Measurements from ENCODE around the gene CPEB3. TPM values are rescaled to one million over a fixed set of nuclear protein-coding genes. Genes with fewer than 3 reads are reported as not detected.

CPEB3 gene
- total and polyA plus RNA-seq, 2 donors (not counting 3 experiments of a cell fraction or from before 2014, with no cell fraction given) = 0.80 to 2.2 TPM

GRCh38 chr10:92267343-92267742 is 23.5 kb downstream of the CPEB3 start:
- no peak for TF ChIP-seq MYC (IDR thresholded peaks at IDR 0.05; ENCODE audit: low read depth, low read length)
- TF ChIP-seq POLR2A (IDR thresholded peaks at IDR 0.05; ENCODE audit: low read depth, low read length) = no peak
- no peak for TF ChIP-seq JUN (IDR thresholded peaks at IDR 0.05; ENCODE audit: borderline replicate concordance, insufficient read depth, insufficient read length, low read depth)
- TF ChIP-seq POLR2AphosphoS5 (IDR thresholded peaks at IDR 0.05; ENCODE audit: insufficient read depth, low read depth, low read length) = no peak
- TF ChIP-seq, protein P1, sequence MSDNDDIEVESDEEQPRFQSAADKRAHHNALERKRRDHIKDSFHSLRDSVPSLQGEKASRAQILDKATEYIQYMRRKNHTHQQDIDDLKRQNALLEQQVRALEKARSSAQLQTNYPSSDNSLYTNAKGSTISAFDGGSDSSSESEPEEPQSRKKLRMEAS (IDR thresholded peaks at IDR 0.05; ENCODE audit: insufficient read depth, insufficient read length) = no peak
- no peak for TF ChIP-seq FOS (IDR thresholded peaks at IDR 0.05; ENCODE audit: borderline replicate concordance, insufficient read depth, low read length)
- no peak for TF ChIP-seq CTCF (IDR thresholded peaks at IDR 0.05; ENCODE audit: extremely low read depth in 1 of 2, insufficient read depth in 1 of 2, low read depth in 1 of 2, low read length in 2 of 2)
- TF ChIP-seq GATA2 (IDR thresholded peaks at IDR 0.05; ENCODE audit: insufficient read depth, insufficient read length, low read depth, low read length) = no peak
- no peak for TF ChIP-seq EZH2 (IDR thresholded peaks at IDR 0.05; ENCODE audit: borderline replicate concordance, low read depth, low read length, severe bottlenecking)
- no peak for DNase-seq (ENCODE audit: low read depth, low spot score)
- dilution Hi-C loops (cut with MboI; ENCODE audit: extremely low pct_ligation_motif_present, low sequenced_read_pairs) = no loop called here
- intact Hi-C loops (cut with micrococcal nuclease) = no loop called here
- no peak for FAIRE-seq
- BruUV-seq (replicated peaks) = no TSS peak
- POLR2A ChIA-PET = no interaction called here
- no peaks in the 10 kb centered on the region for H3K4me1 ChIP-seq (ENCODE audit: control insufficient read depth, extremely low read depth, insufficient read depth, low read length)
- no peaks in the 10 kb centered on the region for H3K79me2 ChIP-seq (ENCODE audit: control insufficient read depth, insufficient read depth, low read length)
- no peak overlapping the region for H3K4me3 ChIP-seq (replicated peaks in 1 of 3; ENCODE audit: insufficient read depth in 1 of 3, low read depth in 1 of 3, low read length in 3 of 3)
- H3K4me2 ChIP-seq (ENCODE audit: insufficient read depth, low read length) = no peak overlapping the region
- no peak overlapping the region for H2AFZ ChIP-seq (ENCODE audit: low read depth, low read length)
- no peak overlapping the region for H3K27ac ChIP-seq (ENCODE audit: insufficient read depth, low read depth, low read length)
- H4K20me1 ChIP-seq (replicated peaks; ENCODE audit: control insufficient read depth, extremely low read depth, insufficient read depth, low read length) = no peaks in the 10 kb centered on the region
- H3K9me3 ChIP-seq (replicated peaks; ENCODE audit: control insufficient read depth, insufficient read depth, low read length) = no peaks in the 10 kb centered on the region
- no peaks in the 10 kb centered on the region for H3K36me3 ChIP-seq (ENCODE audit: control insufficient read depth in 2 of 2, extremely low read depth in 1 of 2, insufficient read depth in 2 of 2, low read length in 2 of 2)
- no peaks in the 10 kb centered on the region for H3K27me3 ChIP-seq (ENCODE audit: control insufficient read depth in 2 of 2, insufficient read depth in 2 of 2, low read length in 2 of 2)
- CTCF ChIA-PET = no interaction called here
- H3K9ac ChIP-seq (replicated peaks; ENCODE audit: extremely low read depth, insufficient read depth, low read length) = no peak overlapping the region
- no peaks in the 10 kb centered on the region for H3K9me1 ChIP-seq (replicated peaks; ENCODE audit: control insufficient read depth, extremely low read depth, insufficient read depth, low read length)

Measured in endothelial cell of umbilical vein (primary cell).